Measurements from ENCODE around the gene CHD9.

DNA sequence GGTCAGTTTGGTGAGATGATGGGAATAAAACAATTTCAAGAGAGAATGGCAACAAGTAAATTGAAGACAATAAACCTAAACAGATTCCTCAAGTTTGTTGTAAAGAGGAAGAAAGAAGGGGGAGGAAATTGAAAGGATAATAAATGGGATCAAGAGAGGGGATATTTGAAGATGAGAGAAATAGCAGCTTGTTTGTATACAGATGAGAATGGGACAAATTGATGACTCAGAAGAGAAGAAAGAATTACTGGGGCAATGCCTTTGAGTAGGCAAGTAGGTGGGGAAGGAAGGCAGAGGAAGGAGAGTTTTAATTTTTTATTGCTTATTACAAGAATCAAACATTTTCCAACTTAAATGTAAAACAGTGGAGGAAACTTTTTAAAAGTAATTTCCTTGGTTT lies 98.3 kb downstream of the CHD9 start:
- TF ChIP-seq, protein P1, sequence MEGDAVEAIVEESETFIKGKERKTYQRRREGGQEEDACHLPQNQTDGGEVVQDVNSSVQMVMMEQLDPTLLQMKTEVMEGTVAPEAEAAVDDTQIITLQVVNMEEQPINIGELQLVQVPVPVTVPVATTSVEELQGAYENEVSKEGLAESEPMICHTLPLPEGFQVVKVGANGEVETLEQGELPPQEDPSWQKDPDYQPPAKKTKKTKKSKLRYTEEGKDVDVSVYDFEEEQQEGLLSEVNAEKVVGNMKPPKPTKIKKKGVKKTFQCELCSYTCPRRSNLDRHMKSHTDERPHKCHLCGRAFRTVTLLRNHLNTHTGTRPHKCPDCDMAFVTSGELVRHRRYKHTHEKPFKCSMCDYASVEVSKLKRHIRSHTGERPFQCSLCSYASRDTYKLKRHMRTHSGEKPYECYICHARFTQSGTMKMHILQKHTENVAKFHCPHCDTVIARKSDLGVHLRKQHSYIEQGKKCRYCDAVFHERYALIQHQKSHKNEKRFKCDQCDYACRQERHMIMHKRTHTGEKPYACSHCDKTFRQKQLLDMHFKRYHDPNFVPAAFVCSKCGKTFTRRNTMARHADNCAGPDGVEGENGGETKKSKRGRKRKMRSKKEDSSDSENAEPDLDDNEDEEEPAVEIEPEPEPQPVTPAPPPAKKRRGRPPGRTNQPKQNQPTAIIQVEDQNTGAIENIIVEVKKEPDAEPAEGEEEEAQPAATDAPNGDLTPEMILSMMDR (IDR thresholded peaks at IDR 0.05), result no peak
- no peak for TF ChIP-seq POLR2A (IDR thresholded peaks at IDR 0.05)
